OCI-LY7 (cell line): ENCODE measurements around the gene RCHY1.

Experiments
- EZH2phosphoT487 ChIP-seq: fragments of 200-600 bp; sonication (generic); IDR thresholded peaks from 2 replicates; pipeline ENCODE4 v1.6.1; 2018; ENCODE audit warnings: low read depth, borderline replicate concordance, mild to moderate bottlenecking, mixed run types, antibody characterized with exemption, low read length, moderate library complexity, mixed read lengths
- TF ChIP-seq, protein P1 (sequence below): fragments of 200-600 bp; sonication (generic); conservative IDR thresholded peaks from 2 replicates; pipeline ENCODE4 v1.5.1; 2014; ENCODE audit warnings: mild to moderate bottlenecking, antibody characterized with exemption, low read length, moderate library complexity, mixed read lengths

DNA sequence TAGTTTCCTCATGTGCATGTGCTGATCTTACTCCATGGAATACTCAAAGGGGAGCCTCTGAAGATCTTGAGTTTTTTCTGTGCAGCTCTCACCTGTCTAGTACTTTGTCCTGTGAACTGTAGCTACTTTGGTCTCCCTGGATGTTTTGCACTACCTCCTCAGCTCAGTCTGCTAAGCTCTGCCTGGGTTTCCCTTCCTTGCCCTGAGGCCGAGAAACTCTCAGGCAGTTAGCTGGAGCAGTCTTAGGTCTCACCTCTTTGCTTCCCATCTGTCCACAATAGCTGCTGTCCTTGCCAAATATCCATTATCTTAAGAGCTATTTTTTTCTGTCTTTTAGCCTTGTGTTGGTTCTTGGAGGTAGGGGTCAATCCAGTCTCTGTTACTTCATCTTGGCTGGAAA is 11.7 kb upstream of the RCHY1 start:
- TF ChIP-seq, protein P1, sequence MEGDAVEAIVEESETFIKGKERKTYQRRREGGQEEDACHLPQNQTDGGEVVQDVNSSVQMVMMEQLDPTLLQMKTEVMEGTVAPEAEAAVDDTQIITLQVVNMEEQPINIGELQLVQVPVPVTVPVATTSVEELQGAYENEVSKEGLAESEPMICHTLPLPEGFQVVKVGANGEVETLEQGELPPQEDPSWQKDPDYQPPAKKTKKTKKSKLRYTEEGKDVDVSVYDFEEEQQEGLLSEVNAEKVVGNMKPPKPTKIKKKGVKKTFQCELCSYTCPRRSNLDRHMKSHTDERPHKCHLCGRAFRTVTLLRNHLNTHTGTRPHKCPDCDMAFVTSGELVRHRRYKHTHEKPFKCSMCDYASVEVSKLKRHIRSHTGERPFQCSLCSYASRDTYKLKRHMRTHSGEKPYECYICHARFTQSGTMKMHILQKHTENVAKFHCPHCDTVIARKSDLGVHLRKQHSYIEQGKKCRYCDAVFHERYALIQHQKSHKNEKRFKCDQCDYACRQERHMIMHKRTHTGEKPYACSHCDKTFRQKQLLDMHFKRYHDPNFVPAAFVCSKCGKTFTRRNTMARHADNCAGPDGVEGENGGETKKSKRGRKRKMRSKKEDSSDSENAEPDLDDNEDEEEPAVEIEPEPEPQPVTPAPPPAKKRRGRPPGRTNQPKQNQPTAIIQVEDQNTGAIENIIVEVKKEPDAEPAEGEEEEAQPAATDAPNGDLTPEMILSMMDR, result no peak
- no peak for TF ChIP-seq EZH2phosphoT487
